ENCODE data around the gene BLTP1. TPM values are rescaled to one million over a fixed set of nuclear protein-coding genes. Genes with fewer than 3 reads are reported as not detected.

The BLTP1 gene
- total RNA-seq, 1 experiment from 2014 or later, result 27.3 TPM

DNA sequence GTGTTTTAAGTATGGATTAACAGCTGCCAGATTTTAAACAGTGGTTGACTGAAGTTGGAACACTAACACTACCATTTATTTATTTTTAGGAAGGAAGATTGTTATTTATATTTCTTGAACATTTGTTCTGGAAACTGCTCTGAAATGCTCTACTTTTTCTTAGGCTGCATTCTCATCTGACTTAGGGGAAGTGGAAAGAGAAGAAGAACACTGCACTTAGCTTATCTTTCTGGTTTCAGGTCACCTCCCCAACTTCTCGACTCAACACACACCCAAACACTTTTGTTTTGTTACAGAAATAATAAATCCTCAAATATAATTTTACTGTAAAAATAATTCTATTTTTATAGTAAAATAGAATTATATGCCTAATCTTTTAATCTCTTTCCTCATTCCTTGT, 18.6 kb downstream of the BLTP1 start:
- Mint-ChIP-seq H3K27ac (ENCODE audit: unreplicated experiment) (no peak overlapping the region), H3K4me1 (ENCODE audit: low read depth, unreplicated experiment) (no peaks in the 10 kb centered on the region), H3K36me3 (ENCODE audit: insufficient read depth, unreplicated experiment) (no peaks in the 10 kb centered on the region), H3K27me3 (ENCODE audit: unreplicated experiment) (no peaks in the 10 kb centered on the region), H3K9me3 (ENCODE audit: low read depth, unreplicated experiment) (no peaks in the 10 kb centered on the region), H3K4me3 (ENCODE audit: low read depth, unreplicated experiment) (no peak overlapping the region)
- BruUV-seq (replicated peaks), result no TSS peak
- no peak for DNase-seq
- TF ChIP-seq, protein P1, sequence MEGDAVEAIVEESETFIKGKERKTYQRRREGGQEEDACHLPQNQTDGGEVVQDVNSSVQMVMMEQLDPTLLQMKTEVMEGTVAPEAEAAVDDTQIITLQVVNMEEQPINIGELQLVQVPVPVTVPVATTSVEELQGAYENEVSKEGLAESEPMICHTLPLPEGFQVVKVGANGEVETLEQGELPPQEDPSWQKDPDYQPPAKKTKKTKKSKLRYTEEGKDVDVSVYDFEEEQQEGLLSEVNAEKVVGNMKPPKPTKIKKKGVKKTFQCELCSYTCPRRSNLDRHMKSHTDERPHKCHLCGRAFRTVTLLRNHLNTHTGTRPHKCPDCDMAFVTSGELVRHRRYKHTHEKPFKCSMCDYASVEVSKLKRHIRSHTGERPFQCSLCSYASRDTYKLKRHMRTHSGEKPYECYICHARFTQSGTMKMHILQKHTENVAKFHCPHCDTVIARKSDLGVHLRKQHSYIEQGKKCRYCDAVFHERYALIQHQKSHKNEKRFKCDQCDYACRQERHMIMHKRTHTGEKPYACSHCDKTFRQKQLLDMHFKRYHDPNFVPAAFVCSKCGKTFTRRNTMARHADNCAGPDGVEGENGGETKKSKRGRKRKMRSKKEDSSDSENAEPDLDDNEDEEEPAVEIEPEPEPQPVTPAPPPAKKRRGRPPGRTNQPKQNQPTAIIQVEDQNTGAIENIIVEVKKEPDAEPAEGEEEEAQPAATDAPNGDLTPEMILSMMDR (IDR thresholded peaks at IDR 0.05; ENCODE audit: unreplicated experiment), result no peak
- CTCF ChIA-PET, result interaction anchor here (0.6 kb wide), 1 partner anchor 364 kb away, joined by 3 read pairs; no protein-coding TSS in a partner anchor
- intact Hi-C loops (cut with micrococcal nuclease; ENCODE audit: unreplicated experiment), result no loop called here

GRCh38 chr4:122171323-122171722, 19.2 kb downstream of the BLTP1 start:
- Mint-ChIP-seq H3K4me3 (ENCODE audit: low read depth, unreplicated experiment) (no peak overlapping the region), H3K9me3 (ENCODE audit: low read depth, unreplicated experiment) (no peaks in the 10 kb centered on the region), H3K27me3 (ENCODE audit: unreplicated experiment) (no peaks in the 10 kb centered on the region), H3K4me1 (ENCODE audit: low read depth, unreplicated experiment) (no peaks in the 10 kb centered on the region), H3K27ac (ENCODE audit: unreplicated experiment) (no peak overlapping the region), H3K36me3 (ENCODE audit: insufficient read depth, unreplicated experiment) (no peaks in the 10 kb centered on the region)
- BruUV-seq (replicated peaks), result no TSS peak
- DNase-seq, result no peak
- CTCF ChIA-PET, result interaction anchor here (0.6 kb wide), 1 partner anchor 365 kb away, joined by 3 read pairs; no protein-coding TSS in a partner anchor
- TF ChIP-seq, protein P1 (IDR thresholded peaks at IDR 0.05; ENCODE audit: unreplicated experiment), result no peak
- intact Hi-C loops (cut with micrococcal nuclease; ENCODE audit: unreplicated experiment), result no loop called here

DNA sequence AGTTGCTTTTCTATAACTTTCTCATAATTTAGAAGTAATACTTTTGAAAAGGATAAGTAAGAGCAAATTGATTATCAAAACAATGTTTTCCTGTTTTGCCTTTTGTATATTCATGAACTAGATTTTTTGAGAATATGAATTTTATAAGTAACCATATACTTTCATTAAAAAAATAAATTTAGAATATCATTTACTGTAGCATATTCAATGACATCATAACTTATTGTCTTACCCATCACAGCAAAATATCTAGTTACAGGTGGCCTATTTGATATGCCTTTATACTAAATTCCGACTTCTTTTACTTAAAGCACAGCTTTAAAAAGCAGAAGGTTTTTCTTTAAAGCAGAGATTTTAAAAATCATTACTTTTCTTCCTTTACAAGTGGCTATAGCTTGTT, 20.1 kb downstream of the BLTP1 start:
- Mint-ChIP-seq H3K27ac (ENCODE audit: unreplicated experiment) (no peak overlapping the region), H3K9me3 (ENCODE audit: low read depth, unreplicated experiment) (no peaks in the 10 kb centered on the region), H3K36me3 (ENCODE audit: insufficient read depth, unreplicated experiment) (no peaks in the 10 kb centered on the region), H3K4me3 (ENCODE audit: low read depth, unreplicated experiment) (no peak overlapping the region), H3K4me1 (ENCODE audit: low read depth, unreplicated experiment) (no peaks in the 10 kb centered on the region), H3K27me3 (ENCODE audit: unreplicated experiment) (no peaks in the 10 kb centered on the region)
- no peak for DNase-seq
- TF ChIP-seq, protein P1 (IDR thresholded peaks at IDR 0.05; ENCODE audit: unreplicated experiment), result no peak
- intact Hi-C loops (cut with micrococcal nuclease; ENCODE audit: unreplicated experiment), result no loop called here
- CTCF ChIA-PET, result no interaction called here
- no TSS peak for BruUV-seq (replicated peaks)

- no peaks in the 10 kb centered on the region for H3K9me3 Mint-ChIP-seq (ENCODE audit: low read depth, unreplicated experiment)
- intact Hi-C loops (cut with micrococcal nuclease; ENCODE audit: unreplicated experiment), result no loop called here
- H3K36me3 Mint-ChIP-seq (ENCODE audit: insufficient read depth, unreplicated experiment), result no peaks in the 10 kb centered on the region
- DNase-seq, result no peak
- no peak overlapping the region for H3K27ac Mint-ChIP-seq (ENCODE audit: unreplicated experiment)
- no peaks in the 10 kb centered on the region for H3K27me3 Mint-ChIP-seq (ENCODE audit: unreplicated experiment)
- BruUV-seq (replicated peaks), result no TSS peak
- TF ChIP-seq, protein P1 (IDR thresholded peaks at IDR 0.05; ENCODE audit: unreplicated experiment), result no peak
- no peaks in the 10 kb centered on the region for H3K4me1 Mint-ChIP-seq (ENCODE audit: low read depth, unreplicated experiment)
- H3K4me3 Mint-ChIP-seq (ENCODE audit: low read depth, unreplicated experiment), result no peak overlapping the region
- CTCF ChIA-PET, result interaction anchor here (0.7 kb wide), 1 partner anchor 250 kb away, joined by 3 read pairs; no protein-coding TSS in a partner anchor
Observed at GRCh38 chr4:122178961-122179360, 26.8 kb downstream of the BLTP1 start.

Data from Calu3 (cell line).